Measurements from ENCODE around the gene MANSC4. TPM values are rescaled to one million over a fixed set of nuclear protein-coding genes. Genes with fewer than 3 reads are reported as not detected.

MANSC4 gene
- total RNA-seq, 1 experiment from 2014 or later: not detected

DNA sequence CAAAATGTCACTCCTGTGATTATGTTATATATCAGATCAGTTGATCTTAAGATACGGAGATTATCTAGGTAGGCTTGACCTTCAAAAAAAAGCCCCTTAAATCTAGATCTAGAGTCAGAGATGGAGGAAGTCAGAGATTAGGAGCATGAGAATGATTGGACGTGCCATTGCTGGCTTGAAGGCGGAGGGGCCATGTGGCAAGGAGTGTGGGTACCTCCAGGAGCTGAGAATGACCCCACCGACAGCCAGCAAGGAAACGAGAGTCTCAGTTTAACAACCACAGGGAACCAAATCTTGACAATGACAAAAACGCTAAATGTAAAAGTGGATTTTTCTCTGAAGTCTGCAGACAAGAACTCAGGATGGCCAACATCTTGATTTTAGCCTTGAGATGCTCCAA is 32.5 kb upstream of the MANSC4 start:
- intact Hi-C loops (cut with micrococcal nuclease; ENCODE audit: unreplicated experiment): no loop called here
- no peak overlapping the region for H3K4me3 Mint-ChIP-seq (ENCODE audit: low read depth, unreplicated experiment)
- no peaks in the 10 kb centered on the region for H3K27me3 Mint-ChIP-seq (ENCODE audit: unreplicated experiment)
- H3K36me3 Mint-ChIP-seq (ENCODE audit: insufficient read depth, unreplicated experiment): no peaks in the 10 kb centered on the region
- no peak for DNase-seq
- H3K27ac Mint-ChIP-seq (ENCODE audit: unreplicated experiment): no peak overlapping the region
- peaks cover 5% of the 10 kb centered on the region for H3K9me3 Mint-ChIP-seq (ENCODE audit: low read depth, unreplicated experiment)
- BruUV-seq (replicated peaks): no TSS peak
- TF ChIP-seq CTCF (IDR thresholded peaks at IDR 0.05; ENCODE audit: unreplicated experiment): no peak
- H3K4me1 Mint-ChIP-seq (ENCODE audit: low read depth, unreplicated experiment): peaks cover 7% of the 10 kb centered on the region
- CTCF ChIA-PET: interaction anchor here (0.6 kb wide), 1 partner anchor 413 kb away, joined by 4 read pairs; no protein-coding TSS in a partner anchor

DNA sequence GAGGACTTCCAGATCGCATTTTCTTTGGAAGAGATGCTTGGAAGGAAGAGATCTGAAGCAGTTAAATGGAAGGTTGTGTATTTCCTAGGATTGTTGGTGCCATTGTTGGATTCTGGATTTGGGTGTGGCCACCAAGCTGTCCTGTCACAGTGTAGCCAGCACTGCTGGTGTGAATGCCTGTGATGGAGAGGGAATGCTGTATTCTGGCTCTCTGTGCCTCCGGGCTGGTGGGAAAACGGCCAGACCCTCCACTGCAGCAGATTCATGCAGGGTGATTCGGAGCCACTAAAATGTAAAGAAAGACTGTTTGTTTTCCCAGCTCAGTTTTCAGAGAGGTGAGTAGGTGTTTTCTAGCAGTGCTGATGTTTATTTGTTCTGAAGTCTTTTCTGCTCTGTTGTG is 30.7 kb upstream of the MANSC4 start:
- CTCF ChIA-PET: no interaction called here
- TF ChIP-seq CTCF (IDR thresholded peaks at IDR 0.05; ENCODE audit: unreplicated experiment): no peak
- Mint-ChIP-seq H3K27ac (ENCODE audit: unreplicated experiment) (no peak overlapping the region), H3K36me3 (ENCODE audit: insufficient read depth, unreplicated experiment) (no peaks in the 10 kb centered on the region), H3K4me3 (ENCODE audit: low read depth, unreplicated experiment) (no peak overlapping the region), H3K27me3 (ENCODE audit: unreplicated experiment) (no peaks in the 10 kb centered on the region), H3K4me1 (ENCODE audit: low read depth, unreplicated experiment) (peaks cover 7% of the 10 kb centered on the region), H3K9me3 (ENCODE audit: low read depth, unreplicated experiment) (peaks cover 5% of the 10 kb centered on the region)
- BruUV-seq (replicated peaks): no TSS peak
- no peak for DNase-seq
- intact Hi-C loops (cut with micrococcal nuclease; ENCODE audit: unreplicated experiment): no loop called here

DNA sequence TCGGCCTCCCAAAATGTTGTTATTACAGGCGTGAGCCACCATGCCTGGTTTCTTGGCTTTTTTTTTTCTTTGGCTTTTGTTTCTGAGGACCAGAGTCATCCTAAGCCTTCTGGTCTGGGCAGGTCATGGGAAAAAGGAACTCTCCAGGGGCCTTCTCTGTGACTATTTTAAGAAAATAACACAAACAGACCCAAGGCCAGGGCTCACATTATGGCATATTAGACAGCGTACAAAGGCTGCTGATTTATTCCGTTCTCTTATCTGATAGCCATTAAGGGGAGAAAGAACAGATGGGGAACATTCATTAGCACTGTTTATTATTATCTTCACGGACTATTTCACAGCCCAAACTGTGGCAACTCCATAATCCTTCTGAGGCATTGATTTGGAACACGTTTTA is 28.8 kb upstream of the MANSC4 start:
- CTCF ChIA-PET: no interaction called here
- no peak overlapping the region for H3K27ac Mint-ChIP-seq (ENCODE audit: unreplicated experiment)
- intact Hi-C loops (cut with micrococcal nuclease; ENCODE audit: unreplicated experiment): no loop called here

DNA sequence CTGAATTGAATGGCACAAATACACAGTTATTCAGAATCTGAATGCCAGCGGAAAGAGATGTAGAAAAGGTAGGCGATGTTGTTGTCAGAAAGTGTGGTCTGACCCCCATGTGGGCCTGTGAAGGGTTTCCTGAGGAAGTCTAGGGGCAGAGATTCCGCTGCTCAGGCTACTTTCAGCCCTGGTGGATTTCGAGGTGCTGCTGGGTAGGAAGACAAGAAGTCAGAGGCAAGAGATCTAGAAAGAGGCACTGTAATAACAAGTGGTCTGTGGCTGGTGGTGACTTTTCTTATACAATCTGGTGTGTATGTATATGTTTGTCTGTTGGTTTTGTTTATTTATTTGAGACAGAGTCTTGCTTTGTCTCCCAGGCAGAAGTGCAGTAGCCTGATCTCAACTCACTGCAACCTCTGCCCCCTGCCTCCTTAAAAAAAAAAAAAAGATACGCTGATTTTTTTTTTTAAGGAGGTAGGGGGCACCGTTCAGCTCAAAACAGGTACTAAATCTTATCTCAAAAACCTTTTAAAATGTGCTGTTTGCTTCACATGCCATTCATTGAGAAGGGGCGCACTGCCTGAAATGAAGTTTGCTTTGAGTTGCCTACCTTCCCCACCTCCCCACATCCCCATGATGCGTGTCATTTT is 27.1 kb upstream of the MANSC4 start:
- no peaks in the 10 kb centered on the region for H3K4me1 Mint-ChIP-seq (ENCODE audit: low read depth, unreplicated experiment)
- no peaks in the 10 kb centered on the region for H3K27me3 Mint-ChIP-seq (ENCODE audit: unreplicated experiment)
- no peak overlapping the region for H3K27ac Mint-ChIP-seq (ENCODE audit: unreplicated experiment)
- CTCF ChIA-PET: no interaction called here
- no peak for DNase-seq
- TF ChIP-seq CTCF (IDR thresholded peaks at IDR 0.05; ENCODE audit: unreplicated experiment): no peak
- H3K36me3 Mint-ChIP-seq (ENCODE audit: insufficient read depth, unreplicated experiment): no peaks in the 10 kb centered on the region
- peaks cover 2% of the 10 kb centered on the region for H3K9me3 Mint-ChIP-seq (ENCODE audit: low read depth, unreplicated experiment)
- BruUV-seq (replicated peaks): no TSS peak
- H3K4me3 Mint-ChIP-seq (ENCODE audit: low read depth, unreplicated experiment): no peak overlapping the region
- intact Hi-C loops (cut with micrococcal nuclease; ENCODE audit: unreplicated experiment): no loop called here

More for the DNA sequence above, 28.8 kb upstream of the MANSC4 start:
- H3K36me3 Mint-ChIP-seq (ENCODE audit: insufficient read depth, unreplicated experiment): no peaks in the 10 kb centered on the region
- H3K27me3 Mint-ChIP-seq (ENCODE audit: unreplicated experiment): no peaks in the 10 kb centered on the region
- no TSS peak for BruUV-seq (replicated peaks)
- H3K4me1 Mint-ChIP-seq (ENCODE audit: low read depth, unreplicated experiment): peaks cover under 1% of the 10 kb centered on the region
- H3K9me3 Mint-ChIP-seq (ENCODE audit: low read depth, unreplicated experiment): peaks cover 2% of the 10 kb centered on the region
- DNase-seq: no peak
- TF ChIP-seq CTCF (IDR thresholded peaks at IDR 0.05; ENCODE audit: unreplicated experiment): no peak
- no peak overlapping the region for H3K4me3 Mint-ChIP-seq (ENCODE audit: low read depth, unreplicated experiment)
